IMR-90 (cell line): Measurements from ENCODE around the gene MEGF6. TPM values are rescaled to one million over a fixed set of nuclear protein-coding genes. Genes with fewer than 3 reads are reported as not detected.

Source experiments
- microRNA-seq, 2 experiments: library from miRNA; stranded (forward) in 1 of 2; unstranded in 1 of 2; fragments of 10-50 nt in 1 of 2; fragments of <30 nt in 1 of 2; gene quantifications in 1 of 2; microRNA quantifications in 1 of 2; one replicate each; pipeline versions ENCODE3 to v1.1.0; 2013 to 2020; ENCODE audit not compliant: insufficient read depth in 1 of 2, insufficient read length in 1 of 2, unreplicated experiment in 1 of 2
- polyA plus RNA-seq, 3 experiments: library from polyadenylated mRNA; depleted of rRNA; stranded (reverse); fragments of >200 nt; gene quantifications; 2 replicates each; pipeline ENCODE4 v1.2.3, GENCODE V29; 2012; ENCODE audit warnings: low replicate concordance in 1 of 3
- small RNA-seq, 5 experiments: library from RNA; depleted of rRNA; stranded (forward); fragments of <200 nt; gene quantifications; one replicate each; pipeline ENCODE3, GENCODE V24; 2012
- total RNA-seq: library from RNA; depleted of rRNA; stranded (reverse); fragments of >200 nt; gene quantifications from 2 replicates; pipeline ENCODE4 v1.2.3, GENCODE V29; 2012; rRNA removed

The MEGF6 gene
- total and polyA plus RNA-seq, 2 of the 4 experiments (the other 2 are of a cell fraction), result 0.72 to 4.1 TPM

Small RNA genes lying within 50 kb of the gene (microRNA-seq; reads per million reads assigned to microRNA genes)
- gene MIR551A, result 0 reads per million in 2 experiments

Small RNA genes lying within 50 kb of the gene (small RNA-seq; reads per million reads assigned to genes)
- 0 to 0.46 (median 0) reads per million in 5 experiments for gene MIR551A

Other genes starting within 250 kb of the MEGF6 start
- 0.18 TPM in 1 of 2 replicates, not detected in the other for gene ARHGEF16, start 156.8 kb downstream of the MEGF6 start, total RNA-seq
- gene ARHGEF16, start 156.8 kb downstream of the MEGF6 start, polyA plus RNA-seq (2012; rRNA removed), result 0.19 and 0.39 TPM in 2 replicates
- gene TPRG1L, start 13.5 kb upstream of the MEGF6 start, total RNA-seq, result 25.3 and 25.6 TPM in 2 replicates
- 38.1 and 39.5 TPM in 2 replicates for gene TPRG1L, start 13.5 kb upstream of the MEGF6 start, polyA plus RNA-seq (2012; rRNA removed)
- gene WRAP73, start 38.6 kb upstream of the MEGF6 start, total RNA-seq, result 9.2 and 10.8 TPM in 2 replicates
- gene WRAP73, start 38.6 kb upstream of the MEGF6 start, polyA plus RNA-seq (2012; rRNA removed), result 23.6 and 24.4 TPM in 2 replicates
- not detected in 2 replicates for gene TP73, start 41.0 kb upstream of the MEGF6 start, total RNA-seq
- gene TP73, start 41.0 kb upstream of the MEGF6 start, polyA plus RNA-seq (2012; rRNA removed), result 0.10 TPM in 1 of 2 replicates, not detected in the other
- not detected in 2 replicates for gene CCDC27, start 140.9 kb upstream of the MEGF6 start, total RNA-seq
- not detected in 2 replicates for gene CCDC27, start 140.9 kb upstream of the MEGF6 start, polyA plus RNA-seq (2012; rRNA removed)
- gene SMIM1, start 161.2 kb upstream of the MEGF6 start, total RNA-seq, result 0.90 and 1.9 TPM in 2 replicates
- 3.4 and 7.6 TPM in 2 replicates for gene SMIM1, start 161.2 kb upstream of the MEGF6 start, polyA plus RNA-seq (2012; rRNA removed)
- 15.2 and 23.1 TPM in 2 replicates for gene LRRC47, start 185.0 kb upstream of the MEGF6 start, total RNA-seq
- gene LRRC47, start 185.0 kb upstream of the MEGF6 start, polyA plus RNA-seq (2012; rRNA removed), result 19.2 and 19.7 TPM in 2 replicates
- 14.3 and 20.0 TPM in 2 replicates for gene CEP104, start 245.7 kb upstream of the MEGF6 start, total RNA-seq
- gene CEP104, start 245.7 kb upstream of the MEGF6 start, polyA plus RNA-seq (2012; rRNA removed), result 17.5 and 17.9 TPM in 2 replicates
- gene DFFB, start 246.0 kb upstream of the MEGF6 start, total RNA-seq, result 6.7 and 7.3 TPM in 2 replicates
- 6.5 and 8.2 TPM in 2 replicates for gene DFFB, start 246.0 kb upstream of the MEGF6 start, polyA plus RNA-seq (2012; rRNA removed)